ENCODE measurements around the gene STX1A.
"Not testable (repeated sequence)": the region's sequence is repeated elsewhere in the genome, so short reads cannot be mapped to it uniquely, and the experiment has no call there.

The STX1A gene

DNA sequence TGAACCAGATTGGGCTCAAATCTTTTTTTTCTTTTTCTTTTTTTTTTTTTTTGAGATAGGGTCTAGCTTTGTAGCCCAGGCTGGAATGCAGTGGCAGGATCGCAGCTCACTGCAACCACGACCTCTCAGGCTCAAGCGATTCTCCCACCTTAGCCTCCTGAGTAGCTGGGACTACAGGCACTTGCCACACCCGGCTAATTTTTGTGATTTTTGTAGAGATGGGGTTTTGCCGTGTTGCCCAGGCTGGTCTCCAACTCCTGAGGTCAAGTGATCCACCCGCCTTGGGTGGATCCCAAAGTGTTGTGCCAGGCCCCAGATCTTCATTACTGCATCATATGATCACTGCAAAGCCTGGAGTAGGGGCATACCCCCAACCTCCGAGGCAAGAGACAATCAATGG is 39.0 kb downstream of the STX1A start:
- no peak for DNase-seq

DNA sequence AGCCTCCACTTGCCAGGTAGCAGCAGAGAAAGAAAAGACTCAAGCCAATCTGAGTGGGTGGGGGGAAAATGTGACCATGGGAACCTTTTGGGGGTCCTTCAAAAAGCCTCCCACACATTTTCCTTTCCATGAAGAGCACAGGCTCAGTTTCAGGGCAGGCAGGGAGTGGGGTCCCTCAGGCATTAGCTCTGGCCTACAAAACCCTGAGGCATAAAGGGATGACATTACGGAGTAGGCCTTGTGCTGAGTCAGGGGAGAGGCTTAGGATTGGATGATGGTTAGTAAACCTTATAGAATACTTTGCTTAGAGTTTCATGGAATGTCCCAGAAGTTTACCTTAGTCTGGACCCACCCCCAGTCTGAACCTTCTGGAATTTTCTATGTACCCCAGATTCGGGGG is 39.8 kb downstream of the STX1A start:
- no peak for DNase-seq

DNA sequence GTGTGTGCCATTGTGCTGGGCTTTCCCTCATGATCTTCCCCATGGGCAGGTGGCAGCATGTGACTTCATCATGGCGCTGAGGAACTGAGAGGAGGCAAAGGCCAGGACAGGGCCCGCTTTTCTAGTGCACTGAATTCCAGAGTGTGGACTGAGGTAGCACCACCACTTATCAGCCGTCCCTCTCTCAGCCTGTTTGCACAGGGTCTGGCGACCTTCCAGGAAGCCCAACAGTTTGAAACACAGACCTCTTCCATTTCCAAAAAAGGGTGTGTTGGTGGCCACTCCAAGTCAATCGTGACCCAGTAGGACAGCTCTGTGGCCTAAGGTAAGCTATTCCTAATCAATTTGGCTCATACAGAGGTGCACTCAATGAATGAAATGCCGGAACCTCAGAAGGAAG is 40.6 kb downstream of the STX1A start:
- DNase-seq: no peak

DNA sequence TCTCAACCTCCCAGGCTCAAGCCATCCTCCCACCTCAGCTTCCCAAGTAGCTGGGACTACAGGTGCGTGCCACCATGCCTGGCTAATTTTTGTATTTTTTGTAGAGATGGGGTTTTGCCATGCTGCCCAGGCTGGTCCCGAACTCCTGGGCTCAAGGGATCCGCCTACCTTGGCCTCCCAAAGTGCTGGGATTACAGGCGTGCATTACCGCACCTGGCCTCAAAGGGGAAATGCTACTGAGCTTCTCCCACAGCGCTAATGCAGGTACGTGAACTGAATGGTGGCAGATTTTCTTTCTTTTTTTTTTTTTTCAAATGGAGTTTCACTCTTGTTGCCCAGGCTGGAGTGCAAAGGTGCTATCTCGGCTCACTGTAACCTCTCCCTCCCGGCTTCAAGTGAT is 43.4 kb downstream of the STX1A start:
- DNase-seq: not testable (repeated sequence)

DNA sequence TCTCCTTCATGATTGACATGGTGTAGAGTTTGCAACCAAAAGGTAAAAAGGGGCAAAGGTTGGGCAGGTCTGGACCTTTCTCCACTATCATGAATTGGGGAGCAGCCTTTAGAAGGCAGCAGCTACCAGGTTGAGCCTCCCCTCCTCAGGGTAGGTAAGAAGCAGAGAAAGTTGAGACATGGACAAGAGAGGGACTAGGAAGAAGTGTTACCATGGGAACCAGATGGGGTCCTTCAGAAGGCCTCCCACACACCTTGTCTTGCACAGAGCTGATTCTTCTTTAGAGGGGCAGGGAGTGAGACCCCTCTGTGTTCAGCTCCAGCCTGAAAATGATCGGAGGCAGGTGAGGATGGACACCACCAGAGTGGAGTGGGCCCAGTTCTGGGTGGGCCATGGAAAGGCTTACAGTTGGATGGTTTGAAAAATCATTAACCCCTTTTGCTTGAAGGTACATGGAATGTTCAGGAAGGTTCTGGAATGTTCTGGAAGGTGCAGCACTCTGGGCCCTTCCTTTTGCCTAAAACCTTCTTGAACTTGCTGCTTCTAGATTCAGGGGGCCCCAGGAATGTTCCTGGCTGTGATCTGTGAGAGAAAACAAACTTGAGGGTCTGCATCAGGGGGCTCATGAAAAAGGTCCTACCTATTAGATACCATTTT is 44.9 kb downstream of the STX1A start:
- no peak for DNase-seq

DNA sequence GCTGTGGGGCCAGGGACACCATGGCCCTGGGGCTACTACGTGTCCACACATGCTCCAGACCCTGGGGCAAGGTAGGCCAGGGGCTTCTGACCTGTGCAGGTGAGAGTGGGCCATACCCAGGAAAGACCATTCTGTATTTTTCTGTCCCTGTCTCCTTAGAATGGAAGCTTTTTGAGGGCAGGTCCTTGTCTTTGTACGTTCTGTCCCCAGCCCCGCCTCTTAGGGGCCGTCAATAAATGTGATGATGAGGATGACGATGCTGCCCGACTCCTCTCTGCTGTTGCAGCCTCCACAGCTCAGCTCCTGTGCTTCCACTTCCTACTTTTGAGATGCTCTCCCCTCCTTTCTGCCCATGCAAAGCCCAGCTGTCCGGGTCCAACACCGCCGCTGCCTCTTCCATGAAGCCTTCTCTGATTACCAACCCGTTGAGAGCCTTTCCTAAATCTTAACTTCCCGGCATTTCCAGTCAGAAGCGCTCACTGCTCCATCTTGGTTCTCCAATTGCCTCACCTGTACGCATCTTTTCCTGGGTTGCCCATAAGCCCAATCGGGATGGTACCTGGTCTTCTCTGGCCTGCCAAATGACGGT is 47.5 kb downstream of the STX1A start:
- no peak for DNase-seq

DNA sequence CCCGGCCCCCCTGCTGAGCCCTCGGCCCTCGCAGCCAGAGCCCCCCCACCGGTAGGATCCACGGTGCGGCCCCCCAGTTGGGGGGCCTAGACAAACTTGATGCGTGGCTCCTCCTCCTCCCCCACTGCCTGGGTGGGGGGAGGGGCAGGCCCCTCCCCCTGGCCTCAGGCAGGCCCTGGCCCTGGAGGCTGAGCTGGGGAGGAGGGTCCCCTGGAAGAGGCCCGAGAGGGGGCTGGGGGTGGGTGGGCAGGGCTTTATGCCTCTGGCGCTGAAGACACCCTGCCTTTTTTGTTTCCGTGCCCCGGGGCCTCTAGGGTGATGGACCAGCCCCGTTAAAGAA is 48.2 kb downstream of the STX1A start:
- no peak for DNase-seq

DNA sequence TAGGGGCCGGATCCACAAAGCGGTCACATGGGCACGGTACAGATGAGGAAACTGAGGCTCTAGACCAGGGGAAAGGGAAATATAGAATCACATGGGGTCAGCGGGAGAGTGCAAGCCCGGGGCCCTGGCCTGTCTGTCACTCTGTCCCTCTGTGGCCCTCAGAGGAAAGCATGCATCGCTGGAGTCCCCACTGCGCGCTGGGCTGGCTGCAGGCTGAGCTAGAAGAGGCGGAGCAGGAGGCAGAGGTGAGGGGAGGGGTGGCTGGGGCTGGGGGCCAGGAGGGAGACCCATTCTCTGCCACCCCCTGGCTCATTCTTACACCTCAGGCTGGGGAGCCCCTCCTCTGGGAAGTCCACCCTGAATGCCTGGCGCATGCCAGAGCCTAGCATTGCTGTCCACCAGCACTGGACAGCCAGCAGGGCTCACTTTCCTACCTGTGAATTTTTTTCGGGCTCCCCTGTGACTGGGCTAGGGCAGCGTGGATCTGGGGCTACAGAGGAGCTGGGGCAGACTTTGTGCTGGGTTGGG is 49.5 kb downstream of the STX1A start:
- no peak for DNase-seq

DNA sequence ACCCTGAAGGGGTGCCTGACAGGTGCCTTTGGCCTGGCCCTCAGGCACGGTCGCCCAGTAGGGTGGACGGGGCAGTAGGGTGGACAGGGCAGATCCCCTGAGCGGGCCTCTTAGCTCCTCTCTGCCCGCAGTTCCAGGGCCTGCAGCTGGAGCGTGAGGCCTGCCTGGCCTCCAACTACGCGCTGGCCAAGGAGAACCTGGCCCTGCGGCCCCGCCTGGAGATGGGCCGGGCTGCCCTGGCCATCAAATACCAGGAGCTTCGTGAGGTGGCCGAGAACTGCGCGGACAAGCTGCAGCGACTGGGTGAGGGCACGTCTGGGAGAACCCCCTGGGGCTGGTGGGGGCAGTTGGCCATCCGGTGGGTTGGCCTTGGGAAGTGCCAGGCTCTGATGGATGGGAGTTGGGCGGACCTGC is 50.2 kb downstream of the STX1A start:
- DNase-seq: no peak

DNA sequence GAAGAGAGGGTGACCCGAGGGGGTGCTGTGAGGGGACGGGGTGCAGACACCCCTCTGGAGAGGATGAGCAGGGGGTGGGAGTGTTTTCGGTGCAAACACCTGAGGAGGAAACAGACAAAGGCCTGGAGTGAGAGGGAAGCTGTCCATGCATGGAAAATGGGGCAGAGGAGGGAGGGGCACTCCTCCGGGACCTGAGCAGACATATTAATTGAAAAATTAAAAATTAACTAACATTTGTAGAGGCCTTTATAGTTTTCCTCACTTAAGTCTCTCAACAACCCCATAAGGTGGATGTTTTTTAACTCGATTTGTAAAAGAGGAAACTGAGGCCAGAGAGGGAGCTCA is 50.6 kb downstream of the STX1A start:
- no peak for DNase-seq

DNA sequence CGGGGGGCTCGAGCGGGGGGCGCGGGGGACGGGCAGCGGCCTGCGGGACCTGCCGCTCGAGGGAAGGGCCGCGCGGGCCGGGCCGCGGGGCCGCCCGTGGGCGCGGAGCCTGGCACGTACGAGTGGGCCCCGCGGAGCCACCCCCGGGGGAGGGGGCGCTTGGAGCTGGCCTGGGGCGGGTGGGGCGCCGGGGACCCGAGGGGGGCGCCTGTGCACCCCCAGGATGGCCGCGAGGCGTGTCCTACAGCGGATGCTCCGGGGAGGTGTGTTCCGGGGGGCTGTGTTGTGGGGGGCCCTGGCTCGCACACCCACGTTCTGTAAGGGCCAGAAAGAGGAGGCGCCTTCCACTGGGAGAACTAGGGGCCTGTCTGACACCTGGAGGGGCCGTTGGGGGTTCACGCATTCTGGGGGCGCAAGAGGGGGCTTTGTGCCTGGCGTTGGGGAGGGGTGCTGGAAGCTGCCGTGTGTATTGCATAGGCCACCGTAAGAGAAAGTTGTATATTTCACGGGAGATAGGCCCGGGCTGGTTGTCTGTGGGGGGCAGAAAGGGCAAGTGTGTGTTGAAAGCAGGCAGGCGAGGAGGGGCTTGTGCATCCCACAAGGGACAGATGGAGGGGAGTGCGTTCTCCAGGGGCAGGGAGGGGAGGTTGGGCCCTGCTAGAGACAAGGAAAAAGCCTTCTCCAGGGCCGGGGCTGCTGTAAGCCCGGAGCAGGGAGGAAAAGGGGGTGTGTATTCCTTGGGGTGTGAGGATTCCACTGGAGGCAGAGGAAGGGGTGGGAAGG is 51.2 kb downstream of the STX1A start:
- no peak for DNase-seq

DNA sequence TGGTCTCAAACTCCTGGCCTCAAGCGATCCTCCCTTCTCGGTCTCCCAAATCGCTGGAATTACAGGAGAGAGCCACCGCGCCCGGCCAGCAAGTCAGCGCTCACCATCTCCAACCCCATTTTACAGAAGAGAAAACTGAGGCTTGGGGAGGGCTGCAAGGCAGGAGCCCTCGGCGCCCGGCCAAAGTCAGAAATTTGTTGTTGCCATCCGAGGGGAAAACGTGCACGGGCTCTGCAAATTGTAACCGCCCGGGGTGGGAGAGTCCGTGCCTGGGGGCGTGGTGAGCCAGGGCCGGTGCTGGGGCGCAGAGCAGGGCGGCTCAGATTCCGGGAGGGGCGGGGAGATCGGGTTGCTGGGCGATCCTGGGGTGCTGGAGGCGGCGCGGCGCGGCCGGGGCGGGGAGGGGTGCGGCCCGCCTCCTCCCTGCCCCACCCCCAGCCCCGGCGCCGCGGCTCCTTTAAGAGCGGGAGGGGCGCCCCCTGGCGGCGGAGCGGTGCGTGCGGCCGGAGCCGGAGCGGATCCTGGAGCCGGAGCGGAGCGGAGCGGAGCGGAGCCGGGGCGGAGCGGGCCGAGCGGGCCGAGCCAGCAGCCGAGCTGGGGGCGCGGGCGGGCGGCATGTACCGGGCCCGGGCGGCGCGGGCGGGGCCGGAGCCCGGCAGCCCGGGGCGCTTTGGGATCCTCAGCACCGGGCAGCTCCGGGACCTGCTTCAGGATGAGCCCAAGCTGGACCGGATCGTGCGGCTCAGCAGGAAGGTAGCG is 51.9 kb downstream of the STX1A start, which contains the start of gene VPS37D:
Gene VPS37D (plus strand): TSS at position 488 of the 759 bp plus-strand sequence. CDS start 128 bp downstream, at position 616.
- DNase-seq: peak; percentile 94

DNA sequence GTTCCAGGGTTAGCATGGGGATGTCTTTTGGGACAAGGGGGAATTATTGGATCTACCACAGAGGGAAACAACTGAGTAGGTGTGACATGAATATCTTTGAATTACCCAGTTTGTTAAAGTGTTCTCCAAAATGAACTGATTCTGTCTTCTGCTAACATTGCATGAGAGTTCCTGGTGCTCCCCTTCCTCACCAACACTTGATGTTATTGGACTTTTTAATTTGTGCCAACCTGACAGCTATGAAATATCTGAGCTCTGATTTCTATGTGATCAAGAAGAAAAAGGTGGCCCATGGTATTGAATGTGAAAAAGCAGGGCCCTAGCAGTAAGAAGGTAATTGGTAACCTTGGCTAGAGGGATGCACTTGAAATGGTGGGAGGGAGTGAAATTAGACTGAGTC is 56.4 kb downstream of the STX1A start:
- DNase-seq: no peak

DNA sequence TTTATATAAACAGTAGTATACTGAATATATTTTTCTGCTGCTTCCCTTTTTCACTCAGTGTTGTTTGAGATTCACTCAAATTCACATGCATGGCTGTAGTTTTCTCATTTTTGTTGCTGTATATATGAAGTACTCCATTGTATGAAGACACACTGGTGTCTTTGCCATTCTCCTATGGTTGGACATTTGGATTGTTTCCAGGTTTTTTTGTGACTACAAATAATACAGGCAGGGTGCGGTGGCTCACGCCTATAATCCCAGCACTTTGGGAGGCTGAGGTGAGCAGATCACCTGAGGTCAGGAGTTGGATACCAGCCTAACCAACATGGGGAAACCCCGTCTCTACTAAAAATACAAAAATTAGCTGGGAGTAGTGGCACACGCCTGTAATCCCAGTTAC is 58.9 kb downstream of the STX1A start:
- not testable (repeated sequence) for DNase-seq

DNA sequence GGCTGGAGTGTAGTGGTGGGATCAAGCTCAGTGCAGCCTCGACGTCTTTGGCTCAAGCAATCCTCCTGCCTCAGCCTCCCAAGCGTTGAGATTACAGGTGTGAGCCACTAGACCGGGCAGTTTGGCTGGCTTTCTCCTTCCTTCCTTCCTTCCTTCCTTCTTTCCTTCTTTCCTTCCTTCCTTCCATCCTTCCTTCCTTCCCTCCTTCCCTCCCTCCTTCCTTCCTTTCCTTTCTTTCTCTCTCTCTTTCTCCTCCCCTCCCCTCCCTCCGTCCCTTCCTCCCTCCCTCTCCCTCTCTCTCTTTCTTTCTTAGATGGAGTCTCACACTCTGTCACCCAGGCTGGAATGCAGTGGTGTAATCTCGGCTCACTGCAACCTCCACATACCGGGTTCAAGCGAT is 59.5 kb downstream of the STX1A start:
- DNase-seq: no peak

DNA sequence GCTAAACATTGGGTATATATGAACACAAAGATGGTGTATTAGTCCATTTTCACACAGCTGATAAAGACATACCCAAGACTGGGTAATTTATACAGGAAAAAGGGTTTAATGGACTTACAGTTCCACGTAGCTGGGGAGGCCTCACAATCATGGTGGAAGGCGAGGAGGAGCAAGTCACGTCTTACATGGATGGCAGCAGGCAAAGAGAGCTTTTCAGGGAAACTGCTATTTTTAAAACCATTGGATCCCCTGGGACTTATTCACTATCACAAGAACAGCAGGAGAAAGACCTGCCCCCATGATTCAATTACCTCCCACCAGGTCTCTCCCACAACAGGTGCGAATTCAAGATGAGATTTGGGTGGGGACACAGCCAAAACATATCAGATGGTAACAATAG is 64.2 kb downstream of the STX1A start:
- not testable (repeated sequence) for DNase-seq

DNA sequence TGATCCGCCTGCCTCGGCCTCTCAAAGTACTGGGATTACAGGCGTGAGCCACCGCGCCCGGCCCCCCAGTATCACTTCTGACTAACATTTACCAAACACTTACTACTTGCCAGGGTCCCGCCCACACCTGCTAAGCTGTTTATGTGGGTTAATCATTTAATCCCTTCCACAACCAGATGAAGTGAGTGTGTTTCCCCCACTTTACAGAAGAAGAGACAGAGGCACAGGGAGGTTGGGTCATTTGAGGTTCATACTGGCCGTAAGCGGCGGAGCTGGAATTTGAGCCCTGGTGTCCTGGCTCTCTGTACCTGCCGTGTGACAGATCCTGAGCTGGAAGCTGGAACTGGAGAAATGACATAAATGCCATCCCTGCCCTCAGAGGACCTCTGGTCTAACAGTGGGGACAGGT is 66.9 kb downstream of the STX1A start:
- no peak for DNase-seq

DNA sequence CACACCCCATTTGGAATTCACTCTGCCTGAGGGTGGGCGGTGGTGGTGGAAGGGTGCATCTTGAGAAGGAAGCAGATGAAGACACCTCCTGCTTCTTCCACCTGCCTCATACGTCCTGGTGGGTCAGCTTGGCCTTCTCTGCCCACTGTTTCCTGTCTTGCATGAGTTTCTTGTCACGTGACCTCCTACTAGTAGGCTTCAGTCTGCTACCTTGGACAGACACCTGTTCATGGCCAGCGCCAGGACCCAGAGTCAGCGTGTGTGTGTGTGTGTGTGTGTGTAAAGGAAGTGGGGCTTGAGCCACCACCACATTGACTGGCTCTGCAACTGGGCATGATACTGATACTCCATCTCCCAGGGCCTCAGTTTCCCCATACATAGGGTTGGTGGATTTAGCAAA is 68.9 kb downstream of the STX1A start:
- no peak for DNase-seq

DNA sequence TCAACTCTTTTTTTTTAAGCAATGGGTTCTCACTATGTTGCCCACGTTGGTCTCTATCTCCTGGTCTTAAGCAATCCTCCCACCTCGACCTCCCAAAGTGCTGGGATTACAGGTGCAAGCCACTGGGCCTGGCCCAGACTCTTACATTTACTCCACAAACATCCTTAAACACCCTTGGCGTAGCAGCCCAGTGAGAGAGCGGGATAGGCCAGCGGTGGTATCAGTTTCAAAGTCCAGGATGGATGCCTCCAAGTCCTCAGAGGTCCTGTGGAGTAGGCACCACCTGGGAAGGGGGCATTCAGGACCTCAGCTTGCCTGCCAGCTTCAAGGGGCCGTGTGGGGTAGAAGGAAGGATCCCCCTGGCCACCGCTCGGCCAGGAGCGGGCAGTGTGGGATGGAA is 69.9 kb downstream of the STX1A start:
- DNase-seq: no peak

All from effector CD8-positive, alpha-beta T cell (primary cell).